ENCODE measurements around the gene SLC43A2.
A peak's percentile ranks its signal among the peaks of the same experiment; 100 is the strongest.
"Not testable (repeated sequence)": the region's sequence is repeated elsewhere in the genome, so short reads cannot be mapped to it uniquely, and the experiment has no call there.

Gene SLC43A2

GRCh38 chr17:1627982-1628855 lies at the start of gene SLC43A2:
Gene SLC43A2 (minus strand): TSS chr17:1628834. CDS start chr17:1627874, 960 bp downstream.
- peak; percentile 43 to 73 (median 60) for DNase-seq (ENCODE audit: low read depth in 4 of 4, low spot score in 1 of 4)

GRCh38 chr17:1676401-1676800 lies 47.8 kb upstream of the SLC43A2 start:
- DNase-seq (ENCODE audit: low read depth in 4 of 4, low spot score in 1 of 4): no peak

GRCh38 chr17:1673041-1673785 lies 44.6 kb upstream of the SLC43A2 start:
- DNase-seq (ENCODE audit: low read depth in 4 of 4, low spot score in 1 of 4): no peak

- DNase-seq (ENCODE audit: low read depth in 4 of 4, low spot score in 1 of 4): not testable (repeated sequence)
Measured at GRCh38 chr17:1663934-1664333, 35.3 kb upstream of the SLC43A2 start.

- no peak for DNase-seq (ENCODE audit: low read depth in 4 of 4, low spot score in 1 of 4)
Measured at GRCh38 chr17:1661045-1661444, 32.4 kb upstream of the SLC43A2 start.

GRCh38 chr17:1658100-1658499 lies 29.5 kb upstream of the SLC43A2 start:
- no peak for DNase-seq (ENCODE audit: low read depth in 4 of 4, low spot score in 1 of 4)

- no peak for DNase-seq (ENCODE audit: low read depth in 4 of 4, low spot score in 1 of 4)
Measured at GRCh38 chr17:1653735-1654134, 25.1 kb upstream of the SLC43A2 start.

GRCh38 chr17:1652794-1653193 lies 24.2 kb upstream of the SLC43A2 start:
- DNase-seq (ENCODE audit: low read depth in 4 of 4, low spot score in 1 of 4): not testable (repeated sequence)

GRCh38 chr17:1651559-1651844 lies 22.9 kb upstream of the SLC43A2 start:
- no peak for DNase-seq (ENCODE audit: low read depth in 4 of 4, low spot score in 1 of 4)

GRCh38 chr17:1650731-1651558 lies 22.3 kb upstream of the SLC43A2 start:
- no peak for DNase-seq (ENCODE audit: low read depth in 4 of 4, low spot score in 1 of 4)

- DNase-seq (ENCODE audit: low read depth in 4 of 4, low spot score in 1 of 4): no peak
Measured at GRCh38 chr17:1649844-1650501, 21.3 kb upstream of the SLC43A2 start, which contains the start of gene RILP. Gene RILP (minus strand): TSS chr17:1649866. CDS start chr17:1649804, 62 bp downstream.

GRCh38 chr17:1648963-1649843 lies 20.6 kb upstream of the SLC43A2 start:
- DNase-seq (ENCODE audit: low read depth in 4 of 4, low spot score in 1 of 4): peak; percentile 87 to 90 (median 88)

GRCh38 chr17:1648173-1648962 lies 19.7 kb upstream of the SLC43A2 start:
- DNase-seq (ENCODE audit: low read depth in 4 of 4, low spot score in 1 of 4): no peak

GRCh38 chr17:1647802-1648171 lies 19.2 kb upstream of the SLC43A2 start:
- DNase-seq (ENCODE audit: low read depth in 4 of 4, low spot score in 1 of 4): no peak

- no peak for DNase-seq (ENCODE audit: low read depth in 4 of 4, low spot score in 1 of 4)
Measured at GRCh38 chr17:1646199-1646875, 17.7 kb upstream of the SLC43A2 start.

- no peak for DNase-seq (ENCODE audit: low read depth in 4 of 4, low spot score in 1 of 4)
Measured at GRCh38 chr17:1645207-1646171, 16.9 kb upstream of the SLC43A2 start, which contains the start of gene SCARF1. Gene SCARF1 (minus strand): TSS chr17:1645732. CDS start chr17:1645697, 35 bp downstream.

- DNase-seq (ENCODE audit: low read depth in 4 of 4, low spot score in 1 of 4): peak in 1 of 4 experiments; percentile 29
Measured at GRCh38 chr17:1644493-1645206, 16.0 kb upstream of the SLC43A2 start.
